ENCODE results near the gene POLR3B.

POLR3B gene

DNA sequence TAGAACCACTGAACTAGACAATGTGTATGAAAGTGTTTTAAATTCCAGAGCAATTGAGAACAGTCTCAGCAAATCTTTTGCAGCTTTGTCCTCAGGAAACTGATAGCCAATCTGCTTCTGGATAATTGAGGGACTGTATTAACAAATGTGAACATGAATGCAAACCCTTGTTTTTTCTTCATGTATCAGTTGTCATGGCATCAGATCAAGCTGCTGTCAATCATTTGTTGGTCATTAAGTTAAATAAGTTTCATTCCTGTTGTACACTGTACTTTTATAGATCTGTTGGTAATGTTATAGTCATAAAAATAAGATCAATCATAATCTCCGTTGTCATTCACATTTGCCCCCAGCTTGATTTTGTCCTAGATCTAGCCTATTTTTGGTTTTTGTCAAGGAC is 159.8 kb downstream of the POLR3B start:
- no peak overlapping the region for H3K27ac ChIP-seq

DNA sequence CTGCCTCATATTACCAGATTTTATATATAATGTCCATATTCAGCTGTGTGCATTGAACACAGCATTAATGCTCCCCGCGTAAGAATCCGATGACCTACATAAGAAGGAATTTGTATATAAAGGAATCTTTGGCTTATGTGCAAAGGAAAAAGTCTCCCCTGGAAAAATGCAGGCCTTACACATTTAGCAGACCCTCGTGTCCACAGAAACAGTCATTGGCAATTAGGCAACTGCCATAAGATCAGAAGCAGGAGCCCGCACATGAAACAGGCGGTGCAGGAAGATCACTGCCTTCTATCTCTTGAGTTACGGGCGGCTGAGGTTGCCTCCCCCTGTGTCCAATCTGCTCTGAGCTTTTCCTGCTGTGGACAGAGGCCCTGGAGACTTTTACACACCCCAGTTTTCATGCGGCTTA is 162.1 kb downstream of the POLR3B start:
- TF ChIP-seq, protein P1, sequence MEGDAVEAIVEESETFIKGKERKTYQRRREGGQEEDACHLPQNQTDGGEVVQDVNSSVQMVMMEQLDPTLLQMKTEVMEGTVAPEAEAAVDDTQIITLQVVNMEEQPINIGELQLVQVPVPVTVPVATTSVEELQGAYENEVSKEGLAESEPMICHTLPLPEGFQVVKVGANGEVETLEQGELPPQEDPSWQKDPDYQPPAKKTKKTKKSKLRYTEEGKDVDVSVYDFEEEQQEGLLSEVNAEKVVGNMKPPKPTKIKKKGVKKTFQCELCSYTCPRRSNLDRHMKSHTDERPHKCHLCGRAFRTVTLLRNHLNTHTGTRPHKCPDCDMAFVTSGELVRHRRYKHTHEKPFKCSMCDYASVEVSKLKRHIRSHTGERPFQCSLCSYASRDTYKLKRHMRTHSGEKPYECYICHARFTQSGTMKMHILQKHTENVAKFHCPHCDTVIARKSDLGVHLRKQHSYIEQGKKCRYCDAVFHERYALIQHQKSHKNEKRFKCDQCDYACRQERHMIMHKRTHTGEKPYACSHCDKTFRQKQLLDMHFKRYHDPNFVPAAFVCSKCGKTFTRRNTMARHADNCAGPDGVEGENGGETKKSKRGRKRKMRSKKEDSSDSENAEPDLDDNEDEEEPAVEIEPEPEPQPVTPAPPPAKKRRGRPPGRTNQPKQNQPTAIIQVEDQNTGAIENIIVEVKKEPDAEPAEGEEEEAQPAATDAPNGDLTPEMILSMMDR (conservative IDR thresholded peaks at IDR 0.05): no peak
- TF ChIP-seq ZFX (IDR thresholded peaks at IDR 0.05): no peak
- H3K27ac ChIP-seq: no peak overlapping the region

More for the DNA sequence above, 159.8 kb downstream of the POLR3B start:
- no peak for TF ChIP-seq ZFX (IDR thresholded peaks at IDR 0.05)
- TF ChIP-seq, protein P1 (conservative IDR thresholded peaks at IDR 0.05): no peak

DNA sequence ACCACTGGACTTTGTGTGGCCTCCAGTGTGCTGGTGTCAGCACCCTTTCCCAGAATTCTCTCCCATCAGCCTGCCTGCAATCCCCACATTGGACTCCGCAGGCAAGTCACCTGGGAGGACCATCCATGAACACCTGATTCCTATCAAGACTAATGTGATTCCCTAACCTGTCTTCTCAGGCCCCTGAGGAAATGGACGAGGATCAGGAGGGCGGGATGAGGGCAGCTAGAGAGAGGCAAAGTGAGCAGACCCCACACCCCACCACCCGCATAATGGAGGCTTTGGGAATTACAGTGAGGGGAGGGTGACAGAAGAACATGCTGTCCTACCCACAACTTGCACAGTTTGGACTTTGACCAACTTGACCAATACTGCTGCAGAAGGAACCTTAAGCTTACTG is 164.4 kb downstream of the POLR3B start:
- no peak overlapping the region for H3K27ac ChIP-seq
- TF ChIP-seq, protein P1 (conservative IDR thresholded peaks at IDR 0.05): no peak
- TF ChIP-seq ZFX (IDR thresholded peaks at IDR 0.05): no peak

DNA sequence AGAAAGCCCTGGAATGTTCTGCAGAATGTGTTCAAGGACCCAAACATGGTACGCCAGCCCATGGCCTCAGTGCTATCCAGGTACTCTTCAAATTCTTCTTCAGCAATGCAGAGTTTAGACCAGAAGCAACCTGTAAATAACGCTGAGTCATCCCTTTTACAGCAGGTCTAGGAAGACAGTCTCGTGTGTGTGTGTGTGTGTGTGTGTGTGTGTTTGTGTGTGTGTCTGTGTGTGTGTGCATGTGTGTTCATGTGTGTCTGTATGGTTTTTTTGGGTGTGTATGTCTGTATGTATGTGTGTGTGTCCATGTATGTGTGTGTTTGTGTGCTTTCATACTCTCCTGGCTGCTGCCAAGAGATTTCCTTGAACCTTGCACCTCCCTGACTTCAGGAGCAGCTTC is 165.2 kb downstream of the POLR3B start:
- no peak overlapping the region for H3K27ac ChIP-seq

DNA sequence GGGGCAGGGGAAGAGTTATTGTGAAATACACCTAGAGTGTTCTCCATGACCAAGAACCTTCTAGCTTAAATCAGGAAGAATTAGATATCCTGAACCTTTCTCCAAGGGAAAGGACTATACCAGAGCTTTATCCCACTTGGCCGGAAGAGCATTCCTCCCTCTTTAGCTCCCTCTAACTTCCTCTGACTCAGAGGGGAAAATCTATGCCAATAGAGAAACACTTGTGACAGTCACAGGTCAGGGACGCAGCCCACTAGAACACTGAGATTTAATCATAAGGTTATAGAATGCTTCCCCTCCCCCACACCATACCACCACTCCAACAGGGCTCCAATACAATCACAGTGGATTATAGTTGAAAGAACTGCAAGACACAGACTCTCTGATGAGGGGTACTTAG is 169.8 kb downstream of the POLR3B start:
- H3K27ac ChIP-seq: no peak overlapping the region
- TF ChIP-seq ZFX (IDR thresholded peaks at IDR 0.05): no peak
- TF ChIP-seq, protein P1 (conservative IDR thresholded peaks at IDR 0.05): no peak

More for the DNA sequence above, 165.2 kb downstream of the POLR3B start:
- no peak for TF ChIP-seq ZFX (IDR thresholded peaks at IDR 0.05)
- TF ChIP-seq, protein P1 (conservative IDR thresholded peaks at IDR 0.05): no peak

DNA sequence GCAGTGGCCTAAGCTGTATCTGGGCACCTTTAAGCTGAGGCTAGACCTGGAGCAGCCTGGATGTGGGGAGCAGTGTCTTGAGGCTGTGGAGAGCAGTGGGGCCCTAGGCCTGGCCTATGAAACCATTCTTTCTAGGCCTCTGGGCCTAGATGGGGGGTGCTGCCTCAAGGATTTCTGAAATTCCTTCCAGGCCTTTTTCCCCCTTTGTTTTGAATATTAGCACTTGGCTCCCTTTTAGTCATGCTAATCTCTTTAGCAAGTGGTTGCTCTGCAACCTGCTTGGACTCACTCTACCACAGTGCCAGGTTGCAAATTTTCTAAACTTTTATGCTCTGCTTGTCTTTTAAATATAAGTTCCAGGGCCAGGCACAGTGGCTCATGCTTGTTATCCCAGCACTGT is 183.7 kb downstream of the POLR3B start:
- no peak overlapping the region for H3K27ac ChIP-seq
- TF ChIP-seq ZFX (IDR thresholded peaks at IDR 0.05): no peak
- TF ChIP-seq, protein P1 (conservative IDR thresholded peaks at IDR 0.05): no peak

DNA sequence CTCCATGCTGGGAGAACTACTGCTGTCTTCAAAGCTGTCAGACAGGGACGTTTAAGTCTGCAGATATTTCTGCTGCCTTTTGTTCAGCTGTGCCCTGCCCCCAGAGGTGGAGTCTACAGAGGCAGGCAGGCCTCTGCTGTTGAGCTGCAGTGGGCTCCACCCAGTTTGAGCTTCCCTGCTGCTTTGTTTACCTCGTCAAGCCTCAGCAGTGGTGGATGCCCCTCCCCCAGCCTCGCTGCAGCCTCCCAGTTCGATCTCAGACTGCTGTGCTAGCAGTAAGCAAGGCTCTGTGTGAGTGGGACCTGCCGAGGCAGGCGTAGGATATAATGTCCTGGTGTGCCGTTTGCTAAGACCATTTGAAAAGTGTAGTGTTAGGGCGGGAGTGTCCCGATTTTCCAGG is 193.9 kb downstream of the POLR3B start:
- TF ChIP-seq ZFX (IDR thresholded peaks at IDR 0.05): no peak
- TF ChIP-seq, protein P1 (conservative IDR thresholded peaks at IDR 0.05): no peak
- no peak overlapping the region for H3K27ac ChIP-seq

Data from C4-2B (cell line).